ENCODE measurements around the gene GABRB2.

- no peak for TF ChIP-seq EZH2phosphoT487 (IDR thresholded peaks at IDR 0.05; ENCODE audit: insufficient read depth, low read depth)
- TF ChIP-seq EZH2 (IDR thresholded peaks at IDR 0.05; ENCODE audit: insufficient read depth, poor library complexity, severe bottlenecking) = no peak
These were observed 258.5 kb downstream of the GABRB2 start for GRCh38 chr5:161288071-161288470.
